ENCODE data around the gene MSI2.

The MSI2 gene

DNA sequence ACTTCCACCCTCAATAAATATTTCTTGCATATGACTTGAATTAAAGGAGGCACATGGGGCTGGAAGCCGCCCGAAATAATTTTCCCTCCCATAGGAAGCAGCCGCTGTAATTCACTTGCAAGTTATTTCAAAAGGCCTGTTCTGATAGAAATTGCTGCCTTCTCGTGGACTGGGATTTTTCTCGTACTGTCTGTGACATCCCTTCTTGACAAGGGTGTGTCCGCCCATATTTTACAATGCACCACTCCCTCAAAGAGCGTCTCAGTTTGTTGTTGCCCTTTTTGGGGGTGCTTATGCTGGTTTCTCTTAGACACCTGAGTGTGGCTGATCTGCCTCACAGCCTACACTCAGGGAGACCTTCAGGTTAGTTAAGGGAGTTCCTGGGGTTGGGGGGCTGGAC lies 160.0 kb downstream of the MSI2 start:
- no peak for DNase-seq (ENCODE audit: low read depth in 2 of 2)

DNA sequence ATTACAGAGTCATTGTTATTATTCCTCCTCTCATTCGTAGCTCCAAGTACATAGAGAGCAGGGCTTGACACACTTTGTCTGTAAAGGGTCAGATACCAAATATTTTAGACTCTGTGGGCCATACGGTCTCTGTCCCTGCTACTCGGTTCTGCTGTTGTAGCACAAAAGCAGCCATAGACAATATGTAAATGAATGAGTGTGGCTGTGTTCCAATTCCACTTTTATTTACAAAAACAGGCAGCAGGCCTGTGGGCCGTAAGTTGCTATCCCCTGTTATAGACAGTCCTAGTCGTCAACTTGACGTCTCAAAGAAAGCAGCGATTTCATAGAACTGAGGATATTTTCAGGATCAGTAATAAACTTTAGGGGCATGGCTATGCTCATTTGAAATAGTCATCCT lies 161.6 kb downstream of the MSI2 start:
- no peak for DNase-seq (ENCODE audit: low read depth in 2 of 2)

- no peak for DNase-seq (ENCODE audit: low read depth in 2 of 2)
Measured at GRCh38 chr17:57418463-57419246, 162.3 kb downstream of the MSI2 start.

- DNase-seq (ENCODE audit: low read depth in 2 of 2): no peak
Measured at GRCh38 chr17:57419940-57420550, 163.7 kb downstream of the MSI2 start.

DNA sequence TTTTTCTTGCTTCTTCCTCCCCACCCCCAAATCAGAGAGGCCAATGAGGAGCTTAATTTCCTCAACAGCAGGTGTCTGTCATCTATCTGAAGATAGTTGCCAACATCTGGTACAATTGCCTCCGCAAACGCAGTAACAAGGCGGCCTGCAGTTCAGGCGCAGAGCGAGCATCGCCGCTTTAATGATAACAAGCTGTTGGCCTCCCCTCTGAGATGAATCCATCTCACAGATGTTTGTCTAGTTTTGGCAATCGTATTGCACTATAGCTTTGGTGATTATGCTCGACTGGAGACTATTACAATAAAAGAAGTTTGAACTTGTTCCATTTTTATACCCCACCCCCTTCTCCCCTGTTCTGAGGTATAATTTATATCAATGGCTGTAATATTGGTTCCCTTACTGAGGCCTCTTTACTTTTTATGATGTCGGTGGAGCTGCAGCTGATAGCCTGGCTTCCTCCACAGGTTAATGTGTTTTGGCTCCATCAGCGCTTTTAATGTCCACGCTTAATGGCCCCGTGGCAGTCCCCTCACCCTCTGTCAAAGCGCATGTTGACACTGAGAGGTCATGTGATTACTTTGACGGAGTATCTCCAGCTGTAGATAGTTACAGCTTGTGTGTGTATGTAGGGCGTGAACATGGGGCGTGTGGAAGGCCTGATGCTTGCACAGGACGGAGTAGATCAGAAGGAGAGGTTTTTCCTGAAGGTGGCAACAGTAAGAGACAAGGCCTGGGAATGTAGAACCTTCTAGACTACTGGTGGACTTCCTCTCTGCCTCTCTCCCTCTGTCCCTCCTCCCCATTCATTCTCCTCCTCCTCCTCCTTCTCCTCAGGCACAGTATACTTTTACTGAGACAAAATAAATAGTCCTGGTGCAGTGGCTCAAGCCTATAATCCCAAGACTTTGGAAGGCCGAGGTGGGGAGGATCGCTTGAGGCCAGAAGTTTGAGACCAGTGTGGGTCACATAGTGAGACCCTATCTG lies 164.7 kb downstream of the MSI2 start:
- DNase-seq (ENCODE audit: low read depth in 2 of 2): no peak

DNA sequence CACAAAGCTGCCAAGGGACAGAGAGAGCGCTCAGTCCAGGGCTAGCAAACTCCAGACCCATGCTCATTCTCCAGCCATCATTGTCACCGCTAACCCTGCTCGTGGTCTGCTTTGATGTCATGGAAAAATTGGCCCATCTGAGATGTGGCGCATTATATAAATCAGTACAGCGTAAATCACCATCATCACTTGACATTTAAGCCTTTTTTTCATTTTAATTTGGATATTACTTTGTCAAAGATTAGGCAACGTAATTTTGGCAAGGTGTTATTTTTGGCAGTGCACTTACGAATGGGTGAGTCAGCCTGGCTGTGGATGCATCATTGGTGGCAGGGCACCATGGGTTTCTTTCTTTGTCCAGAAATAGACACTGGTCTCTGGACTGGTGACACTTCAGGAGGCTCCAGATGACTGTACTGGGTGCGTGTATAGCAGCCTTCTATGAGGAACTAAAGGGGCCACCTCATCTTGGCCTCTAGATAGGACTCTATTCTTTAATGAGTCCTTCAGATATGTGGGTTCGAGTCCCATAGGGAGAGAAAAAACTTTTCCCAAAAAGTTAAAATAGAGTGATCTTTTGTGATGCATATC lies 166.3 kb downstream of the MSI2 start:
- DNase-seq (ENCODE audit: low read depth in 2 of 2): no peak

- DNase-seq (ENCODE audit: low read depth in 2 of 2): no peak
Measured at GRCh38 chr17:57423541-57423940, 167.2 kb downstream of the MSI2 start.

- no peak for DNase-seq (ENCODE audit: low read depth in 2 of 2)
Measured at GRCh38 chr17:57424273-57424672, 167.9 kb downstream of the MSI2 start.

GRCh38 chr17:57424777-57425188 lies 168.5 kb downstream of the MSI2 start:
- DNase-seq (ENCODE audit: low read depth in 2 of 2): no peak

DNA sequence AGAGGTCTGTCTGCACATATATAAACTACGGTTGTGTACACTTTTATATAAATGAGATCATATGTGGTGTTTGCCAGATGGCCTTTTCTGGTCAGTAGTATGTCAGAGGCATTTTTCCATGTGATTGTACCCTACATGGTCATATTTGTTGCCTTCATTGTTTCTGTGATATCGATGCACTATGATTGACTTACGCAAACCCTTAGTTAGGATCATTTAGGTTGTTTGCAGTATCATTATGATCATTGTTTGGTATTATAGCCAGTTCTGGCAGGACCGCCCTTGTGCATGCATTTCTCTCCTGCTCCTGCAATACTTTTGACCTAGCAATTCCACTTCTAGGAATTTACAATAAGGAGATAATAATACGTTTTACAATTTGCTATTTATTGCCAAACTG lies 169.1 kb downstream of the MSI2 start:
- no peak for DNase-seq (ENCODE audit: low read depth in 2 of 2)

GRCh38 chr17:57425903-57426880 lies 169.9 kb downstream of the MSI2 start:
- DNase-seq (ENCODE audit: low read depth in 2 of 2): no peak

GRCh38 chr17:57429966-57430365 lies 173.6 kb downstream of the MSI2 start:
- DNase-seq (ENCODE audit: low read depth in 2 of 2): no peak

DNA sequence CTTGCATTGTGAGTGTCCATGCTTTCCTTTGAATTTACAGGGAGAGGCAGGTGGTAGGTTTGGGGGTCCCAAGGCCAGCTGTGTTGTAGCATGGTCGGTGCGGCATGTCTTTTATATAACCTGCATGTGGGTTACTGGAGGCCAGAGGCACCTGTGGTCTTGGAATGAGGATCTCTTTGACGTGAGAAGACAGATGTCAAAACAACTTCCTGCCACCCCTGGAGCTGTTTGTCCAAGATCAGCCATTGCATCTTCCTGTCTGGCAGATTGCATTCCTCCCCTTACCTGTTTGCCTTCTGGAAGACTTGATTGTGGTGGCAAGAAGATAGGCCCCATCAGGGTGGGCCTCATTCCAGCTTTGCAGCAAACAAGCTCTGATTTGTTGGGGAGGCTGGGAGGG lies 175.1 kb downstream of the MSI2 start:
- DNase-seq (ENCODE audit: low read depth in 2 of 2): no peak

DNA sequence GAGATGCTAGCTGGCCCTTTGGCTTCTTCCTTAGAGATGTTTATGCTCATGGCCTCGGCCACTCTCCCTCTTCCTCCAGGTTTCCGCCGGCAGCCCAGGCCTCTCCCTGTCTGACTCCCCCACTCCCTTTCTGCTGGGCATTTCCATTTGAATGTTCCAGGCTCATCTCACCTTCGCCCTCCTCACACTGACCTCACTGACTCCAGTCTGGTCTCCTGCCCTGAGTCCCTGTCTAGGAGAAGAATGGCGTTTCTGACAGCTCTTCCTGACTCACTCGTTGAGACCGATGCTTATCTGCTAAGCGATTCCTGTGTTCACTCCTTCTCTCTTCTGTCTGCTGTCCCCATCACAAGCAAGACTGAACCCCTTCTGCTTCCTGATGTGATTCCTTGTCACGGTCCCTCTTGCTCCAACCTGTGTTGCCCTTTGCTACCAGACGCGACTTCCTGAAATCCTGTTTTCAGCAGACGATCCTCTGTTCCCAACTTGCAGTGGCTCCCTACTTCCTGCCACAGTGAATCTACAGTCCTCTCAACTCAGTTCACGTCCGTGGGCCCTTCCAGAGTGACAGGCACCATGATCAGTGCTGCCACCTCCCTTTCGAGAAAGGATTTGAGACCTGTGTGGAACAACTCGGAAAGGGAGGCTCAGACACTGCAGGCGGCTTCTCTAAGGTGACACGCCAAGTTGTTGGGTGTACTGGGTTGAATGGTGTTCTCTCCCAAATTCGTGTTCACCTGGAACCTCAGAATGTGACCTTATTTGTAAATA lies 176.4 kb downstream of the MSI2 start:
- no peak for DNase-seq (ENCODE audit: low read depth in 2 of 2)

DNA sequence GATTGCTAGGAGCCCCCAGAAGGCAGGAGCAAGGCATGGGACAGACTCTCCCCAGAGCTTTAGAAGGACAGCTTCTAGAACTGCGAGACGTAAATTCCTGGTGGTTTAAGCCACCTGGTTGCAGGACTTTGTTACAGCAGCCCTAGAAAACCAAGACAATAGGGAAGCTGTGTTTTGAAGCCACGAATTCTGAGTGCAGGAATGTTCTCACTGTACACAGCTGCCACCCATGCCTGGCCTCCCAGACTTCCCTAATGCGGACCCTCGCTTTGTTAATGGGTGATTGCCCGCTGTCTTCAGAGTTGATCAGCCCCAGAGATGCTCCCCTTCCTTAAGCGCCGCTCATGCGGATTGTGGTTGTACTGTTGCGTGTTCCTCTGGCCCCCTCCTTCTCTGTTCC lies 177.1 kb downstream of the MSI2 start:
- DNase-seq (ENCODE audit: low read depth in 2 of 2): no peak

- DNase-seq (ENCODE audit: low read depth in 2 of 2): no peak
Measured at GRCh38 chr17:57434361-57434760, 178.0 kb downstream of the MSI2 start.

GRCh38 chr17:57436565-57436964 lies 180.2 kb downstream of the MSI2 start:
- no peak for DNase-seq (ENCODE audit: low read depth in 2 of 2)

GRCh38 chr17:57438066-57438731 lies 181.9 kb downstream of the MSI2 start:
- no peak for DNase-seq (ENCODE audit: low read depth in 2 of 2)

GRCh38 chr17:57439651-57440050 lies 183.3 kb downstream of the MSI2 start:
- DNase-seq (ENCODE audit: low read depth in 2 of 2): no peak

All from stimulated activated CD4-positive, alpha-beta T cell treated with anti-CD3 and anti-CD28 coated beads, Interleukin-1b, Interleukin-23, amount 100 ng/mL, for 1 hour (primary cell).